GM21381 (cell line): ENCODE results near the gene TLCD3B.

Experiments
- ATAC-seq: cut with Tn5 transposase; IDR thresholded peaks from one replicate; pipeline ENCODE4 v1.9.1; 2021; ENCODE audit warnings: mild to moderate bottlenecking, moderate library complexity; ENCODE audit not compliant: unreplicated experiment

The TLCD3B gene

DNA sequence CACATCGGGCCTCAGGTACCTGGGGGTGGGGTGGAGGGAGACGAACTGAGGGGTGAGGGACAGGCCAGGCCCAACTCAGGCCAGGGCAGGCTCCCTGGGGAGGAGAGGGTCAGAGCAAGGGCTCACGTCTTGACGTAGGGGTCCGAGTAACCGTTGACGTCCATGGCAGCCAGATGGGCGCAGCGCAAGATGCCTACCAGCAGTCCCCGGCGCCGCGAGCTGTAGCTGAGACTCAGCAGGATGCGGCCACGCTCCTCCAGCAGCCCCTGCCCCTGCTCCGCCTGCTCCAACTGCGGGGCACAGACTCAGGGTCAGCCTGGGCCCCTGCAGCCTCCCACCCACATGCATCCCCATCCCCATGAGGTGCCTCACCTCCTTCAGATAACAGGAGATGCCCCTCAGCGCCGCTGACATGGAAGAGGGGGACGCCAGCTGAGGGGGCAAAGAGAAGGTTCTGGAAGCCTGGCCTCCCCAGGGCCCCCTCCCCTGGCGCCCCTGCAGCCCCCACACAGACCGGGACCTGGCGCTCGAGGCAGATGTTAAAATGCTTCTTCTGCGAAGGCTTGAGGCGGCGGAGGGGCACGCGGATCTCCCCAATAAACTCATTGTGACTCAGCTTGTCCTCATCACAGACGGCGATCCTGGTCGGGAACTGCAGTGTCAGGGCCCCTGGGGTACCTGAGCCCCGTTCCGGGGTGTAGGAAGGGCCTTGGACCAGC, 24.3 kb downstream of the TLCD3B start:
- ATAC-seq = no peak

DNA sequence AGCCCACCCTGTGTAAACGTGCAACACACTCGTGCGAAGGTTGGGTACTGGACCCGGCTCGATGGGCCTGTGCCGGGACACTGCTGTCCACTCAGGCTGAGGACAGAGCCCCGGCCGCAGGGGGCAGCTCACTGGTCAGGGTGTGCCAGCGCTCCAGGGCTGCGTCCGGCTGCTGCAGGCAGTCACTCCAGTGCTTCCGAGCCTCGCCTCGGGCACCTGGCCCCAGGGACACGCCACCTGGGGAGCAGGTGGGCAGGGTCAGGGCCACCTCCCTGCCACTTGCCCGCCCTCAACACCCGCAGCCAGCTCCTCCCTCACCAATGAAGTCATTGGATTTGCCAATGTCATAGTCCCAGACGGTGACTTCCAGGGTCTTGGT, 25.0 kb downstream of the TLCD3B start:
- no peak for ATAC-seq

DNA sequence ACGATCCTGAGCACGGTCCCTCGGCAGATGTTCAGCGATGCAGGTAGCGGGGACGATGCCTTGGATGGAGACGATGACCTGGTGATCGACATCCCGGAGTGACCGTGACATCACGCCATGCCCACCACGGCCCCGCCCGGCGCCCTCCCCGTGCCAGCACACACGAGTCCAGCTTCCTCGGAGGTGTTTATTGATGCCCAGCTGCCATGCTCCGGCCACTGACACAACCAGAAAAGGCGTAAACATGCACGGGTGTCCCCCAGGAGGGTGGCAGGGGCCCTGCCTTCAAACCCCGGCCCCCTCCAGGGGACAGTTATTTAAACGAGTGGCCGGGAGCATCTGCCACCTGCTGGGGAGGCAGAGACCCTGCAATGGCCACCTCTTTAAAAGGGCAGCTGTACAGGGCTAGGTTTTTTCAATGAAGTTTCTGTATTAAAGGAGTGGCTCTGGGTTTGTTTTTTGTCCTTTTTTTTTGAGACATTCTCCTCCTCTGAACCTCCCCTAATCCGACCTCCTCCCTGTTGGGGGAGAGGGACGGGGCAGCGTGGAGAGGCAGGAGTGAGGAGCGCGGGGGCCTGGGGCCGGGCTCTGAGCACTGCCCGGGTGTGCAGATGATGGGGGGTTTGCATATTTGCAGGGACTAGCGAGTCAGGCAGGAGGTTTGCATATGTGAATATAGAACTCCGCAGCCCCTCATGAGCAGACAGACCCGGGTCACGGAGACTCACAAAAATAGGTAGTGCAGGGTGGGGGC, 25.6 kb downstream of the TLCD3B start:
- ATAC-seq = no peak

DNA sequence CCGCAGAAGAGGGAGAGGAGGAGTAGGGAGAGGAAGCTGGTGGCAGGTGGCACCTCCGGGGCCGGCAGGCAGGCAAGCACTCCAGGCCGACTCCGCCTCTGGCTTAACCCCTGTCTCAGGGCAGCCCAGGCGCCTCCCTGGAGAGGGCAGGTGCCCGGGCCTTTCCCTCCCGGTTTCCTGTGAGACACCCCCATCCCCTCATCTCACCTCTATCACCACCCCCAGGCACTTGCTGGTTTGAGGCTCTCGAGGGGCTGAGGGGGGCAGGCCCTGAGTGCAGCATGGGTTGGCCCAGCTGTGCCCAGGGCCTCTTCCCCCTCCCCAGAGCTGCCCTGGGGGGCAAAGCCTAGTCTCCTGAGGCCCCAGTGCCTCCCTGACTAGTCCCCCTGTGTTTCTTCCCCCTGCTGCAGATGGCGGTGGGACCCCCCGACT, 26.2 kb downstream of the TLCD3B start:
- ATAC-seq = no peak

DNA sequence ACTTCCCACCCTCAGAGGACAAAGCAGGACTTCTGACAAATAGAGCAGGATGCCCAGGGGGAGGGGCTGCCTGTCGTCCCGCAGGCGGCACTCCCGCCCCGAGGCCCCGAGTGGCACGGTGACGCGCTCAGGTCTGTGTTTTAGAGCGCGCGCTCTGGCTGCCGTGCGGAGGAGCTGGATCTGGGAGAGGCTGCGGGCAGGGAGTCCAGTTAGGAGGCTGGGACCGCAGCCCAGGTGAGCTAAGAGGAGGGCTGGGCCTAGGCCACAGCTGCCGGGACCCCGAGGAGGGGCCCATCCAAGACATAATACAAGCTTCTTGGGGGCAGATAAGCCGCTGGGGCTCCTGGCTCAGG, 26.7 kb downstream of the TLCD3B start:
- ATAC-seq = no peak

DNA sequence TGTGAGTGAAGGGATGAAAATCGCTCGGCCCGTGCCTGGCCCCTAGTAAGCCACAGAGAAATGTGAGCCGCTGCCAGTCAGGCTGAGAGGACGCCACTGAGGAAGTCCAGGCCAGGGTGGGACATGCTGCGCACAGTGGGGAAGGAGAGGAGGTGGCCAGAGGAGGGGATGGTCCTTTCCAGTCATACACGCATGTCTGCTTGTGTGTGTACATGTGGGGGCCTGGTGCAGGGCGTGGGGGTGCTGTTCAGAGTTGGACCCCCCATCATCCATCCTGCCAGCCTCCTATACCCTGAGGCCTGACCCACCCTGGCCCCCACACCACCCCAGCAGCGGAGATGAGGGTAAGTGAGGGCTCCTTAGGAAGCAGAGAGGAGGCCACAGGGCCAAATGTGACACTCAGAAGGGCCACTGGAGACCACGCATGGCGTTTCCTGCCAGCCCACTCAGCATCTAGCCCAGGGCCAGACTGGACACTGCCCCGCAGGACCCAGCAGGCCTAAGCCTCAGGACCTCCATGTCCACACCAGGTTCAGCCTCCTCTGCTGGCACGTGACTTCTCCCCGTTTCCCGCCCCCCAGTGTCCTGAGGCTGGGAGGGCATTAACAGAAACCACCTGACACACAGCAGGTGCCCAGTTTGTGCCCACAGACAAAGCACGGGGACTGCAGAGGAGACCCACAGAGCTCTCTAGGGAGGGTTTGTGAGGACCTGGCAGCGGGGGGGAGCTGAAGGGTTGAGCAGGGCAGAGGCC, 27.2 kb downstream of the TLCD3B start:
- no peak for ATAC-seq

DNA sequence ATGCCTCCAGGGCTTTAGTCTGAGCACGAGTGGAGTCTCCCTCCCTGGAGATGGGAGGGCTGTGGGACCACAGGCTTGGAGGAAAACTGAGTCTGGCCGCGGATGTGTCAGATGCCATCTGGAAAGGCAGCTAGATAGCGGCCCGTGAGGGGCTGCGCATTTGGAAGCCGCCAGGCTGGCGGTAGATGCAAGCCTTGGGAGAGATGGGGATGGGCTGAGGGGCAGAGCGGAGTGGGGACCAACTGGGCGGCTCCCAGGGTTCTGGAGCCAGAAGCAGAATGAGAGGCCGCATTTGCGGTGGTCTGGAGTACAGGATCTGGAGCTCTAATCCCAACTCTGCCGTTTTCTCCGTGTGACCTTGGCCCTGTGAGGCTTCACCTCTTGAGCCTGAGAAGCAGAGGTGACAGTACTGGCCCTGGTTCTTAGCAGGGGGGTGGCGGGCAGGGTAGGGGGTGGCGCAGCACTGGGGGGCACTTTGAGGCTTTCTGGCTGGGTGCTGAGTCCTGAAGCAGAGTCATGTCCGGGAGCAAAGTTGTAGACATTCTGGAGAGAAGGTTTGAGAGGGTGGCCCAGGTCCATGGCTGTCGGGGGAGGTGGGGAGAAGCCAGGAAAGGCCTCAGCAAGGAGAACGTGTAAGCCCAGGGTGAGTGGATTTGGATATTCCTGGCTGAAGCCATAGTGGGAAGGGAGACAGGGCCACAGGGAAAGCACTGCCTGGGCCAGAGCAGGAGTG, 28.3 kb downstream of the TLCD3B start:
- ATAC-seq = no peak

DNA sequence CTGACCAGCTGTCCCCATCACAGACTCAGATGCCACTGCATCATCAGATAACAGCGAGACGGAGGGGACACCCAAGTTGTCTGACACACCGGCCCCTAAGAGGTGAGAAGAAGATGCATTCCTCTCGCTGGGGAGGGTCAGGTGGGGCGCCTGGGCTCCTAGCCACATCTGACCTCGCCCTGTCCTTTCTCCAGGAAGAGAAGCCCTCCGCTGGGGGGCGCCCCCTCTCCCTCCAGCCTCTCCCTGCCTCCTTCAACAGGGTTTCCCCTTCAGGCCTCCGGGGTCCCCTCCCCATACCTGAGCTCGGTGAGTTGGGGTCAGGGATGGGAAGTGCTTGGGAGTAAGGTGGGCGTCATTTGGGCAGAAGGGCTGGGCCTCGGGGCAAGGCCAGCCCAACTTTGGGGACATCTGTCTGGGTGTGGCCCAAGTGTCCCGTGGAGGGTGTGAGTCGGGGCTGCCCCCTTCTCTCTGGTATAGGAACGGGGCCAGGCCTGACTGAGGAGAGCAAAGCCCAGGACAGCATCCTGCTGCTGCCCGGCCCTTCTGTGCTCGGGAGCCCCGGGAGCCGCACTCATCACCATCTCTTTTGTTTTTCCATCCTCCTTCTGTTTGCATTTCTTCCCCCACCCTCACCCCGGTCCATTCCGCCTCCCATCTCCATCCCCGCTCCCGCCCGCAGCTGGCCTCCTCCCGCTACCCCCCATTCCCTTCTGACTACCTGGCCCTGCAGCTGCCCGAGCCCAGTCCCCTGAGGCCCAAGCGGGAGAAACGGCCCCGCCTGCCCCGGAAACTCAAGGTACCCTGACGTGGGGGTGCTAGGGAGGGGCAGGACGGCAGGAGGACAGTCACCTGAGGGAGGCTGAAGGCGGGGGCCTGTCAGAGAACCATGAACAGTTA, 30.1 kb downstream of the TLCD3B start:
- ATAC-seq = no peak

DNA sequence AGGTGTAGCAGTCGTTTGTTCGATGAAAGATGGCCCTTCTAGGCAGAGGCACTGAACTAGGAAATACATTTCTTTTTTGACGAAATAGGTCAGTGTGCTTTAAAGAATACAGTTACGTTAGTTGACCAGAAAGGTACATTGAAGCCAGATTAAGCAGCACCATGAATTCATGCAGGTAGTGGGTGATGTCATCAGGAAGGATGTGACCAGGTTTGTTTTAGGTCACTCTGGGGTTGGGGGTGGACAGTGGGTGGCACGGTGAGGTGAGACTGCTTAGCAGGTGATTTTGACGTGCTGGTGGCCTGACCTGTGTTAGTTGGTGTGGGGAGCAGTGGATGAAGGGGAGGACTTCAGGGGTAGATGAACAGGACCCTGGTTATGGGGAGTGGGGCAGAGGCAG, 31.5 kb downstream of the TLCD3B start:
- no peak for ATAC-seq

DNA sequence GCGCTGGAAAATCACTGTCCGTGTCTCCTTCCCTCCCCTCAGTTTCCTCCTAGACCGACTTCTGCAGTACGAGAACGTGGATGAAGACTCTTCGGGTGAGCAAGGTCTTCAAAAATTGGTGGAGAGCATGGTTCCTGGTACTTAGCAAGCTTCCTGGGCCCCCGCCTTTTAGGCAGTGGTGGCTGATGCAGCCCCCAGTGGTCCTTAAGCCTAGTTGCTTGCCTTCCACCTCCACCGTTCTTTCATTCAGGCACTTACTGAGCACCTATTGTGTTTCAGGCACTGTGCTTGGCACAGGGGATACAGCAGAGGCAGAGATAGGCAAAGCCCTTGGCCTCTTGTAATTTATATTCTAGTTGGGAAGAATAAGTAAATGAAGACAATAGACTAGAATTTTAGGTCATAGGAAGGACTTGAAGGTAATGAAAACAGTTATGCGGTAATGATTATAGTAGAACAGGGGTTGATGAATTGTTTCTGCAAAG, 34.3 kb downstream of the TLCD3B start:
- ATAC-seq = no peak

DNA sequence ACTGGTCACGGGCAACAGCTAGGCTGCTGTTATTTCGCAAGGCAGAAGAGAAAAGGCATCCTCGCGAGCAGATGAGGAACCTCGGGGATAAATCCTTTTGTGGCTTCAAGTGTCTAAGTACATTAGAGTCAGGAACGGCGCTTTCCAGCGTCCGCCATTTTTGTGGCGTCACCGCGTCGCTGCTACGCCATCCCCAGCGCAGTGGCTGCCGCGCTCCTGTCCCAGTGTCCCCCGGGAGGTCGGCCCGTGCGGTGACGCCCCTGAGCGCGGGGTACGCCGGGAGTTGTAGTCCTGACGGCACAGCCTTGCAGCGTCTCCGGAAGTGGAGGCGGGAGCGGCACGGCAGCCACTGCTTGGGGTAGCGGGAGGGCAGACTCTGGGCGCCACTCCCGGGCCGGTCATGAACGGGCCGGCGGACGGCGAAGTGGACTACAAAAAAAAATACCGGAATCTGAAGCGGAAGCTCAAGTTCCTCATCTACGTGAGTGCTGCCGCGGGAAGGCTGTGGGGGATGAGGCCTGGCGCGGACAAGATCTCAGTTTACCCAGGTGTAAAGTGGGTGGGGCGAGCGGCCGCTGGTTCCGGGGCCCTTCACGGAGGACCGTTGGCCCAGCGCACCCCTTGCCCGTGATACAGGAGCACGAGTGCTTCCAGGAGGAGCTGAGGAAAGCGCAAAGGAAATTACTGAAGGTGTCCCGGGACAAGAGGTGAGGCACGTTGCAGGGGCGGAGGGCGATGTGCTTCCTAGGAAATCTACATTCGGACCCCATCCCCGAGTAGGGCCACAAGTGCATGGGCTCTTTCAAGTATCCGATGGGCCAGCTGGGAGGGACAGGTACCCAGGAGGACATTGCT, 34.9 kb downstream of the TLCD3B start, which contains the start of gene INO80E:
INO80E (plus strand) TSS at position 331 of the 855 bp plus-strand sequence; CDS start at position 401, 70 bp downstream.
- peak; percentile 92 for ATAC-seq

DNA sequence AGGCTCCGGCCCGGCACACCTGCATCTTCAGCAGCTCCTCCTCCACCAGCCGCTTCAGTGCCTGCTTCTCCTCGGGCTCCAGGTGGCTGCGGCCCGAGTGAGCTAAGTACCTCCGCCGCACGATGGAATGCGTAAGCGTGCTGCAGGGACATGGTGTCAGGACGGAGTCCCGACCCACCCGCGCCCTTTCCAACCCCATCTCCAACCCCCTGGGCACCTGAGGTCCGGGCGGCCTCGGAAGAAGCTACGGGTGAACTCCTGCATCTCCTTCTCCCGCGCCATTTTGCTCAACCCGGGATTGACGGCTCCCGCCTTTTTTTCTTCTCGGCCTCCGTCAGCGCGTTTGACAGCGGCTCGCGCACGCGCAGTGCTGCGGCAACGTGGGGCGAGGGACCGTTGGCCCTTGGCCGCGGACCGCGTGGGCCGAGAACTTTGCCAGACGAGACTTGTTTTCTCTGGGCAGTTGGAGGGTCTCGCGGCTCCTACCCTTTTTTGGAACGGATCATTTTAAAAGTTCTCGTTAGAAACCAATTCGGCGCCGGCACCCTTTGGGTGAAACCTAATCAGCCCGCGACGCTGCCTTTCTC, 35.7 kb downstream of the TLCD3B start, which contains the start of gene HIRIP3:
HIRIP3 (minus strand) TSS at position 294 of the 587 bp plus-strand sequence; CDS start at position 282, 12 bp downstream.
- peak; percentile 50 for ATAC-seq

DNA sequence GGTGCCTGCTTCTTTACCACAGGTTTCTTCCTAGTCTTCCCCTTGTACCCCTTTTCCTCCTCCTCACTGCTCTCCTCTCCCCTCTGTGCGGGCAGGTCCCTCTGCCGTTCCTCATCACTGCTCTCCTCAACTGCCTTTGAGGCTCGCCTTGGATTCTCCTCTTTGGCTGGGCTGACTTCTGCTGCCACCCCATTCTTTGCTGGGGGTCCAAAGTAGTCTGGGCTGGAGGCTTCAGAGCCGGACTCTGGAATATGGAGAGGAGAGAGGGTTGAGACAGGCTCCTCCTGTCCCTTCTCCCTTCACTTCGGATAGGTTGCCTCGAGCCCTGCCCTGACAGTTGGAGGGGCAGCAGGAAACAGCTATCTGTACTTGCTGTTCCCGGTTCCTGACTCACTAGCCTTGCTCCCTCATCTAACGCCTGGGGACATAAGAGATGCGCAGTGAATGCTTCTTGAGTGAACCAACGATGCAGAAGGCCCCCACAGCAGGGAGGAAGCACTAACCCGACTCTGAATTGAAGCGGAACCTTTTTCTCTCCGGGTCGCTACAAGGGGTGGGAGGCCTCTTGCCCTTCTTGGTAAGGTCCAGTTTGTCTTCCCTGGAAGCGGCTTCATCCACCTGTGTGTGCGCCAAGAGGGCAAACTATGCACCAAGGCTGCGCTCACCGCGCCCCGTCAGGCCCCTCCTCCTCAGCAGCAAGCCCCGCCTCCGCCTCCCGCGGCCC, 36.3 kb downstream of the TLCD3B start:
- ATAC-seq = peak; percentile 29

DNA sequence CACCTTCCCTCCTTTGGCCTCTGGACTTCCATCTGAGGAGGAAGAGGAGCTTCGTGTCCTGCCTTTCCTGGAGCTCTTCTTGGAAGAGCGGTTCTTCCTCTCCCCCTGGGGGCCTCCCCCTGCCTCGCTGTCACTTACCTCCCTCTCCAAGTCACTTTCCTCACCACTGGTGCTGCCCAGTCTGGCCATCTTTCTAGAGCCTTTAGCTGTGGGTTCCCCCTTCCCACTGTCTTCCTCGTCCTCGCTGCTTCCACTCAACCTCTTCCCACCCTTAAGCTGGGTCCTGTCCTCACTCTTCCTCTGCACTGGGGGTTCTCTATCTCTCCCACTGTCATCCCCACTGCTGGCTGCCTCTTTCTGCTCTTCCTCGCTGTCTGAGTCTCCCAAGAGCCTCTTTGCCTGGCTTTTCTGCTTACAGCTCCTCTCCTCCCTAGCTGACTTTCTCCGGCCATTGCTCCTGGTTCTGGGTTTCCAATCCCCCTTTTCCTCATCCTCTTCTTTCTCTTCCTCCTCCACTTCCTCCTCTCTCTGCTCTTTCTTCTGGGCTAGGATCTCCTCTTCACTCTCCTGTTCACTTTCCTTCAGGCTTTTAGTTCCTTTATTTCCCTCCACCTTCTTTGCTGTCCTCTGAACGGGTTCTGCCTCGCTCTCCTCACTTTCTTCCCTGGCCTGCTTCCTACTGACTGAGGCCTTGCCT, 37.0 kb downstream of the TLCD3B start:
- ATAC-seq = no peak

DNA sequence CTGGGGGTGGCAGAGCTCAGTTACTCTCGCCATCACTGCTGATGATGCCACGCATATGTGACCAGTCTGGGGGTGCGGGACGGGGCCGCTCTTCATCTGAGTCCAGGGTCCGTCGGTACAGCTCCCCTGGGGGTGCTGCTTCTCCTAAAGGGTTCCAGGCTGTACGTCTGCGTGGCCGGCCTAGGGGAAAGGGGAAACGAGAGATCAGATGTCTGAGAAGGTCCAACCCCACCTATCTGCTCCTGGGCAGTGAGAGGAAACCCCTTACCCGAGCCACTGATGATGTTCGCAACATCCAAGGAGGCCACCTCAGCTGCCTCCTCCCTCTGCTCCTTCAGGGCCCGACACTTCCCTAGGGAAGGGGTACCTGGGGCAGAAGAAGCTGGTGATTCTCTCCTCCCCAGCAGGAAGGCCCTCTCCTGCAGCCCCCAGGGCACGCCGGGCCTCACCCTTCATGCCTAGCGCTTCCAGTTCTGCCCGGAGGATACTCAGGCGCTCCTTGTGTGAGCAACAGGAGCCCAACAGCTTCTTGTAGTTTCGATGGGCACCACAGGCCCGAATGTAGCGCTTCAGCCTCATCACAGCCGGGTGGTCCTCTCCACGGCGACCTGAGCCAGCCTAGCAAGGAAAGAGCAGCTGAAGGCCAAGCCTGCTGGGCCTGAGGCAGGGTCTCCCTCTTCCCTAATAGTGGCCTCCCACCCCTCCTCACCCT, 37.7 kb downstream of the TLCD3B start:
- ATAC-seq = no peak

DNA sequence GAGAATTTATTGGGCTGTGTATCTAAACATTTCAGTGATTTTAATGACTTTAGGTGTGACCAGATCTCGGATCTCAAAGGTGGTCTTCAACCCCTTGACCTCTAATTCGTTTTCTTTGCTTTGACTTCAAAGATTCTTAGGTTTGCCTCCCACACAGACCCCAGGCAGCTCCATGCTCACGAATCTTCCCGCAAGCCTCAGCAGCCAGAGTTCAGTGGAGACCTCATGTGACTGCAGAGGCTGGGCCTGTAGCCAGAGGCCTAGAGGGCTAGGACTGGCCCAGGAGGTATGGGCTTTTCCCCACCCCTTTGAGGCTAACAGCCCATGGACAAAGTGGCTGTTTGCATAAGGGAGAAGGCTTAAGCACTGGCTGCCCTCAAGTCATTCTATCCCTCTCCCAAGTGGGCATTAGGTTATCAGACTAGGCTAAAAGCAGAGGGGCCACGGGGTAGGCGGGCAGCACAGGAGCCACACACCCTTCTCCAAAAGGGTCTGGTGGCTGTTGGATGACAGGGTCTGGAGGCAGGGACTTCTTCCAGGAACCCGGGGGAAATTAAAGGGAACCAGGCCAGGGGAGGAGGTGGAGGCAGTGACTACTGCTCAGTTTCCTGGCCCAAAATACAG, 38.6 kb downstream of the TLCD3B start:
- no peak for ATAC-seq
